Neuron (in vitro differentiated cells): ENCODE results near the gene RNF151.
"Not testable (repeated sequence)": the region's sequence is repeated elsewhere in the genome, so short reads cannot be mapped to it uniquely, and the experiment has no call there.

Experiments
- H2AFZ ChIP-seq: one replicate; pipeline ENCODE4 v1.6.1; 2013; ENCODE audit warnings: low read depth, mild to moderate bottlenecking, inconsistent platforms, low read length, moderate library complexity
- H3K27me3 ChIP-seq: one replicate; pipeline ENCODE4 v1.6.1; 2013; ENCODE audit warnings: low read length; ENCODE audit not compliant: insufficient read depth
- H3K36me3 ChIP-seq: one replicate; pipeline ENCODE4 v1.6.1; 2013; ENCODE audit warnings: low read length; ENCODE audit not compliant: insufficient read depth
- H3K4me1 ChIP-seq: one replicate; pipeline ENCODE4 v1.6.1; 2013; ENCODE audit warnings: low read length; ENCODE audit not compliant: insufficient read depth
- H3K4me3 ChIP-seq: 2 replicates; pipeline ENCODE4 v1.5.1; 2013; ENCODE audit warnings: mild to moderate bottlenecking, low read length, moderate library complexity
- H3K9me3 ChIP-seq: one replicate; pipeline ENCODE4 v1.6.1; 2013; ENCODE audit warnings: low read length

Gene RNF151

DNA sequence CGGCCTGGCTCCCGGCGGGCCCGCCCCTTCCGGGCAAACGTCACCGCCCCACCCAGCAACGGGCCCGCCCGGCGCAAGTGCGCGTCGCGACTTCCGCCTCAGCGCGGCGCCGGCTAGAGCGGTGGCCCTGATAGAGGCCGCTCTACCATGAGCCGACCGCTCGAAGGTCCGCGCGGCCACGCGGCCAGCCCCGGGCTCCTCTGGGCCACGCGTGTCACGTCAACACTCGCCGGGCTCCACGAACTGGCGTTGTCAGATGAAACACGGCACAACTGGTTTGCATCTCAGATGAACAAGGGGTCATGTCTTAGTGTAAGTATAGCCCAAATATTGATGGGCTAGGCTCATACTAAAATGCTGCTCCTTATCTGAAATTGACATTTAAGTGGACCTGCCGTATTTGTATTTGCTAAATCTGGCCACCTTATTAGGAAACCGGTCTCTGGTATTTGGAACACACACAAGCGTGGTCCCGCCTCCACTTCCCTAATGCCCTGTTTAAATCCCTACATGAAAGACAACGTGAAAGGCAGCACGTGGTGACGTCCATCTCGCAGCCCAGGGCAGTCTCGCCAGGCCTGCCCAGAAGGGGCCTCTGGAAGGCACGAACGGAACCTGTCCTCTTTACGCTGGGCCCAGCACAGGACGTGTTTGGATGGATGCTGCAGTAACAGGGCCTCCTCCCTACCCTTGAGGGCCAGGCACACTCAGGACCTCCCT, 43.3 kb downstream of the RNF151 start, which contains the start of gene ZNF598:
TSS of gene ZNF598 (minus strand) at position 31 of the 720 bp plus-strand sequence.
- Histone ChIP-seq H2AFZ (peak within 1 kb of the TSS; percentile 72), H3K4me3 (peak within 1 kb of the TSS; percentile 92), H3K36me3 (peaks cover 3% of the 10 kb centered on the region), H3K4me1 (peaks cover 40% of the 10 kb centered on the region), H3K27me3 (no peaks in the 10 kb centered on the region), H3K9me3 (no peaks in the 10 kb centered on the region)

DNA sequence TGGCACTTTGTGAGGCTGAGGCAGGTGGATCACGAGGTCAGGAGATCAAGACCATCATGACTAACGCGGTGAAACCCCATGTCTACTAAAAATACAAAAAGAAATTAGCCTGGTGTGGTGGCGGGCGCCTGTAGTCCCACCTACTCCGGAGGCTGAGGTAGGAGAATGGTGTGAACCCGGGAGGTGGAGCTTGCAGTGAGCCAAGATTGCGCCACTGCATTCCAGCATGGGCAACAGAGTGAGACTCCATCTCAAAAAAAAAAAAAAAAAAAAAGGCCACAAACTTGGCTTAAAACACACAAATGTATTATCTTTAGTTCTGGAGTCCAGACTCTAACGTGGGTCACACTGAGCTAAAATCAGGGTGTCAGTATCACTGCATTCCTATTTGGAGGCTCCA, 45.1 kb downstream of the RNF151 start:
- not testable (repeated sequence) for H3K36me3 ChIP-seq

DNA sequence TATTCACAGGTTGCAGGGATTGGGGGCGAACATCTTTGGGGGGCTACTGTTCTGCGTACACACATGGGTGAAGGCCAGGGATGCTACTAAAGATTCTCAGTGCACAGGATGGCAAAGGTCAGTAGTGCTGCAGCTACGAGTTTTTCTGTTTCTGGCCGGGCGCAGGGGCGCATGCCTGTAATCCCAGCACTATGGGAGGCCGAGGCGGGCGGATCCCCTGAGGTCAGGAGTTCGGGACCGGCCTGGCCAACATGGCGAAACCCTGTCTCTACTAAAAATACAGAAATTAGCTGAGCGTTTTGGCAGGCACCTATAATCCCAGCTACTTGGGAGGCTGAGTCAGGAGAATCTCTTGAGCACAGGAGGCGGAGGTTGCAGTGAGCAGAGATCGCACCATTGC, 46.9 kb downstream of the RNF151 start:
- Histone ChIP-seq H3K9me3 (no peaks in the 10 kb centered on the region), H3K36me3 (no peaks in the 10 kb centered on the region), H3K4me1 (peaks cover 14% of the 10 kb centered on the region), H3K4me3 (no peak overlapping the region), H3K27me3 (peaks cover 6% of the 10 kb centered on the region), H2AFZ (no peak overlapping the region)

More for the DNA sequence above, 45.1 kb downstream of the RNF151 start:
- H3K4me1 ChIP-seq: peaks cover 29% of the 10 kb centered on the region
- not testable (repeated sequence) for H2AFZ ChIP-seq, H3K4me3 ChIP-seq, H3K27me3 ChIP-seq, H3K9me3 ChIP-seq

DNA sequence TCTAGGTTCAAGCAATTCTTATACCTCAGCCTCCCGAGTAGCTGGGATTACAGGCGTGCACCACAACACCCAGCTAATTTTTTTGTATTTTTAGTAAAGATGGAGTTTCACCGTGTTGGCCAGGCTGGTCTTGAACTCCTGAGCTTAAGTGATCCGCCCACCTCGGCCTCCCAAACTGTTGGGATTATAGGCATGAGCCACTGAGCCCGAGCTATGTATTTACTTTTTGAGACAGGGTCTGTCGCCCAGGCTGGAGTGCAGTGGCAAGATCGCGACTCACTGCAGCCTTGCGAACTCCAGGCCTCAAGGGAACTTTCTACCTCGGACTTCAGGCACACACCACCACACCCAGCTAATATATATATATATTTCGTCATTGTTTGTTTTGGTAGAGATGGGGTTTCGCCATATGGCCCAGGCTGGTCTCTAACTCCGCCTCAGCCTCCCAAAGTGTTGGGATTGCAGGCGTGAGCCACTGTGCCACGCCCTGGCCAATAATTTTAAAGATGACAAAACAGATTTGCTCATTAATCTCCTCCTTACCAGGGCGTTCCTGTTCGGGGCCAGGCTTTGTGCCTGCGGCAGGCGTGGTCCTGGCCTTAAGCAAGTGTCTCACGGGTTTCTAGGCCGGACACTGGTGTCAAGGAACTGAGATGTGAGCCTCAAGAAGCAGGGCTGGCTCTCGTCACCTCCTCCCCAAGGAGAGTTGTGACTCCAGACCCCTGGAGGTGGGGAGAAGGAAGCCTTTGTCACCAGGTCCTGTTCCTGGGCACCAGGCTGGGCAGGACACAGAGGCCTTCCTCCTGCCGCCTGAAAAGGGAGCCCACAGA, 48.7 kb downstream of the RNF151 start:
- Histone ChIP-seq H3K36me3 (no peaks in the 10 kb centered on the region), H3K4me3 (no peak overlapping the region), H3K27me3 (peaks cover 23% of the 10 kb centered on the region), H3K4me1 (peaks cover 10% of the 10 kb centered on the region), H3K9me3 (no peaks in the 10 kb centered on the region), H2AFZ (no peak overlapping the region)

DNA sequence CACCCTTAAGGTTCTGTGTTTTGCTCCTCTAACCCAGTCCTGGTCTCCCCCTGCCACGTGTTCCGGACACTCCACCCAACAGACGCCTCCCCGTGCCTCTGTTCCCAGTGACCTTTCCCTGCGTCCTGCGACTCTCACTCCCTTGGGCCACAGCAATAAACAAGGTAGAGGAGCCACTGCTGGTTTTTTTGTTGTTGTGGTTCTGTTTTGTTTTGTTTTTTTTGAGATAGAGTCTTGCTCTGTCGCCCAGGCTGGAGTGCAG, 49.2 kb downstream of the RNF151 start:
- H3K4me3 ChIP-seq: no peak overlapping the region
- no peaks in the 10 kb centered on the region for H3K36me3 ChIP-seq
- H3K9me3 ChIP-seq: no peaks in the 10 kb centered on the region
- no peak overlapping the region for H2AFZ ChIP-seq
- H3K27me3 ChIP-seq: peaks cover 28% of the 10 kb centered on the region
- peaks cover 6% of the 10 kb centered on the region for H3K4me1 ChIP-seq

DNA sequence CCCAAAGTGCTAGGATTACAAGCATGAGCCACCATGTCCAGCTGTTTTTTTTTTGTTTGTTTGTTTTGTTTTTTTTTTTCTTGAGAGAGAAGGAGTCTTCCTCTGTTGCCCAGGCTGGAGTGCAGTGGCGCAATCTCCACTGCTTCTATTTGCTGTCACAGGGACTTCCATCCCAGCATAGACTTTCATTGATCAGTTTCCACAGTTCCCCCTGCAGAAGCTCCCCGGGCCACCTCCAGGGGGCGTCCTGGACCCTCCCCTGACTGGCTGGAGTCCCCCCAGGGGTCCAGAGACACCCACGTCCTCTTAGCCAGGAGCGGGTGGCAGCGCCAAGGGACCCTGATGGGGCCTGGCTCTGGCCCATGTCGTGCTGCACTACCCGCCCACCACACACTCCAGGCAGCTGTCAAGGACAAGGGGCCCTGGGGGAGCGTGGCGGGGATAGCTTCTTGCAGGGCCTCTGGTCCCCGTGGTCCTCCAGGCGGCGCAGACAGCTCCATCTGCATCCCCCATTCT, 49.8 kb downstream of the RNF151 start:
- peaks cover 6% of the 10 kb centered on the region for H3K4me1 ChIP-seq
- peaks cover 29% of the 10 kb centered on the region for H3K27me3 ChIP-seq
- H3K36me3 ChIP-seq: no peaks in the 10 kb centered on the region
- H3K4me3 ChIP-seq: no peak overlapping the region
- no peaks in the 10 kb centered on the region for H3K9me3 ChIP-seq
- H2AFZ ChIP-seq: no peak overlapping the region
